HG03064 (cell line): ENCODE data around the gene LINS1.

Source experiments
- ATAC-seq: cut with Tn5 transposase; IDR thresholded peaks from one replicate; pipeline ENCODE4 v1.9.1; 2021; ENCODE audit warnings: low read depth; ENCODE audit not compliant: unreplicated experiment

The LINS1 gene

GRCh38 chr15:100565591-100565990, 36.4 kb downstream of the LINS1 start:
- ATAC-seq, result no peak

- no peak for ATAC-seq
These were observed 41.7 kb downstream of the LINS1 start for GRCh38 chr15:100560323-100560722.

- ATAC-seq, result no peak
These were observed 42.7 kb downstream of the LINS1 start for GRCh38 chr15:100559330-100559729.

- no peak for ATAC-seq
These were observed 43.2 kb downstream of the LINS1 start for GRCh38 chr15:100558771-100559254.

- no peak for ATAC-seq
These were observed 48.5 kb downstream of the LINS1 start for GRCh38 chr15:100553468-100553867.

GRCh38 chr15:100547961-100548360, 54.0 kb downstream of the LINS1 start:
- no peak for ATAC-seq

GRCh38 chr15:100544946-100545345, 57.0 kb downstream of the LINS1 start:
- no peak for ATAC-seq

- ATAC-seq, result no peak
These were observed 57.6 kb downstream of the LINS1 start for GRCh38 chr15:100544338-100544841.

GRCh38 chr15:100542290-100542689, 59.7 kb downstream of the LINS1 start:
- no peak for ATAC-seq

- ATAC-seq, result no peak
These were observed 64.7 kb downstream of the LINS1 start for GRCh38 chr15:100537331-100537730.

GRCh38 chr15:100536733-100537132, 65.3 kb downstream of the LINS1 start:
- ATAC-seq, result no peak

- ATAC-seq, result no peak
These were observed 68.1 kb downstream of the LINS1 start for GRCh38 chr15:100533886-100534285.

- ATAC-seq, result no peak
These were observed 70.1 kb downstream of the LINS1 start for GRCh38 chr15:100531823-100532327.

GRCh38 chr15:100531204-100531603, 70.8 kb downstream of the LINS1 start:
- ATAC-seq, result no peak

GRCh38 chr15:100529556-100529955, 72.4 kb downstream of the LINS1 start:
- no peak for ATAC-seq

GRCh38 chr15:100528833-100529428, 73.1 kb downstream of the LINS1 start, which contains the start of gene CERS3:
TSS of gene CERS3 (minus strand) at chr15:100528950. CDS start at chr15:100501849, 27,101 bp downstream.
- ATAC-seq, result no peak

- ATAC-seq, result no peak
These were observed 75.9 kb downstream of the LINS1 start for GRCh38 chr15:100526027-100526481.

GRCh38 chr15:100525436-100525835, 76.5 kb downstream of the LINS1 start:
- no peak for ATAC-seq

- no peak for ATAC-seq
These were observed 77.7 kb downstream of the LINS1 start for GRCh38 chr15:100524326-100524725.

GRCh38 chr15:100521907-100522306, 80.1 kb downstream of the LINS1 start:
- no peak for ATAC-seq

GRCh38 chr15:100520132-100520921, 81.7 kb downstream of the LINS1 start:
- no peak for ATAC-seq
